ENCODE data around the gene TTLL3. TPM values are rescaled to one million over a fixed set of nuclear protein-coding genes. Genes with fewer than 3 reads are reported as not detected.

The TTLL3 gene
- total and polyA plus RNA-seq, 12 donors = 6.7 to 35.0 (median 13.7) TPM

- H3K27me3 ChIP-seq = no peaks in the 10 kb centered on the region
- ATAC-seq (no peak), DNase-seq (no peak)
- no peaks in the 10 kb centered on the region for H3K9me3 ChIP-seq
- H3K36me3 ChIP-seq = no peaks in the 10 kb centered on the region
- H3K27ac ChIP-seq = no peak overlapping the region
- 75 to 79% methylated on average over 7 of the region's 7 CpGs for WGBS, 2 donors
- no peak overlapping the region for H3K4me3 ChIP-seq
- intact Hi-C loops (cut with DNase I) = no loop called here
- no peak for TF ChIP-seq CTCF (IDR thresholded peaks at IDR 0.05)
- no peaks in the 10 kb centered on the region for H3K4me1 ChIP-seq
These were observed 73.9 kb downstream of the TTLL3 start for GRCh38 chr3:9883706-9884554.

GRCh38 chr3:9884555-9885165 is 74.6 kb downstream of the TTLL3 start:
- H3K36me3 ChIP-seq = no peaks in the 10 kb centered on the region
- intact Hi-C loops (cut with DNase I) = no loop called here
- whole genome bisulfite sequencing, 2 donors = 71 to 73% methylated on average over 11 of the region's 11 CpGs

More at GRCh38 chr3:9884555-9885165, 74.6 kb downstream of the TTLL3 start:
- DNase-seq (no peak), ATAC-seq (peak in 2 of 8 donors; percentile 30 to 44)
- H3K27ac ChIP-seq = no peak overlapping the region
- no peak overlapping the region for H3K4me3 ChIP-seq
- peaks cover 0 to under 1% (median 0%) of the 10 kb centered on the region in 9 donors for H3K4me1 ChIP-seq
- H3K9me3 ChIP-seq = no peaks in the 10 kb centered on the region
- TF ChIP-seq CTCF (IDR thresholded peaks at IDR 0.05) = no peak
- no peaks in the 10 kb centered on the region for H3K27me3 ChIP-seq

Other genes with a start within 250 kb of the TTLL3 start
- gene MTMR14, start 160.8 kb upstream of the TTLL3 start, total RNA-seq = 10 to 100 TPM; 28.9 to 49.6 (median 38.6) TPM
- gene MTMR14, start 160.8 kb upstream of the TTLL3 start, polyA plus RNA-seq = 10 to 100 TPM; 24.2 to 48.4 TPM
- gene CPNE9, start 106.4 kb upstream of the TTLL3 start, total RNA-seq = under 1 TPM in 1 of 10 donors, not detected in 9; 0.46 TPM
- not detected for gene CPNE9, start 106.4 kb upstream of the TTLL3 start, polyA plus RNA-seq
- gene BRPF1, start 78.5 kb upstream of the TTLL3 start, total RNA-seq = 10 to 100 TPM in 4 of 10 donors, 1 to 10 TPM in 6; 7.3 to 15.1 (median 9.1) TPM
- gene BRPF1, start 78.5 kb upstream of the TTLL3 start, polyA plus RNA-seq = 1 to 10 TPM; 7.3 to 8.5 TPM
- 10 to 100 TPM in 3 of 10 donors, 1 to 10 TPM in 7; 5.2 to 10.8 (median 8.0) TPM for gene OGG1, start 60.3 kb upstream of the TTLL3 start, total RNA-seq
- gene OGG1, start 60.3 kb upstream of the TTLL3 start, polyA plus RNA-seq = 10 to 100 TPM; 11.3 to 15.1 TPM
- 10 to 100 TPM in 4 of 10 donors, 1 to 10 TPM in 6; 6.2 to 19.5 (median 8.3) TPM for gene CAMK1, start 40.3 kb upstream of the TTLL3 start, total RNA-seq
- gene CAMK1, start 40.3 kb upstream of the TTLL3 start, polyA plus RNA-seq = 10 to 100 TPM; 18.3 to 27.1 TPM
- gene TADA3, start 17.8 kb upstream of the TTLL3 start, total RNA-seq = 10 to 100 TPM; 38.5 to 59.6 (median 42.9) TPM
- gene TADA3, start 17.8 kb upstream of the TTLL3 start, polyA plus RNA-seq = 10 to 100 TPM; 48.7 to 51.4 TPM
- gene ARPC4, start 17.2 kb upstream of the TTLL3 start, total RNA-seq = 100 to 1,000 TPM in 1 of 10 donors, 10 to 100 TPM in 9; 40.6 to 111 (median 55.0) TPM
- gene ARPC4, start 17.2 kb upstream of the TTLL3 start, polyA plus RNA-seq = 100 to 1,000 TPM in 1 of 2 donors, 10 to 100 TPM in 1; 27.9 to 104 TPM
- 10 to 100 TPM; 26.4 to 42.3 (median 29.4) TPM for gene RPUSD3, start 33.7 kb downstream of the TTLL3 start, total RNA-seq
- 10 to 100 TPM; 43.4 to 45.7 TPM for gene RPUSD3, start 33.7 kb downstream of the TTLL3 start, polyA plus RNA-seq
- 10 to 100 TPM in 2 of 10 donors, 1 to 10 TPM in 5, under 1 TPM in 2, not detected in 1; 0.27 to 18.3 (median 4.4) TPM for gene CIDEC, start 70.0 kb downstream of the TTLL3 start, total RNA-seq
- gene CIDEC, start 70.0 kb downstream of the TTLL3 start, polyA plus RNA-seq = 10 to 100 TPM in 1 of 2 donors, 1 to 10 TPM in 1; 8.0 to 25.3 TPM
- gene JAGN1, start 80.3 kb downstream of the TTLL3 start, total RNA-seq = 10 to 100 TPM; 13.8 to 25.0 (median 18.0) TPM
- gene JAGN1, start 80.3 kb downstream of the TTLL3 start, polyA plus RNA-seq = 10 to 100 TPM; 23.2 to 69.3 TPM
- gene IL17RE, start 92.6 kb downstream of the TTLL3 start, total RNA-seq = 1 to 10 TPM in 4 of 10 donors, under 1 TPM in 6; 0.16 to 2.3 (median 0.92) TPM
- 1 to 10 TPM; 1.3 to 1.6 TPM for gene IL17RE, start 92.6 kb downstream of the TTLL3 start, polyA plus RNA-seq
- gene IL17RC, start 106.8 kb downstream of the TTLL3 start, total RNA-seq = 10 to 100 TPM; 18.6 to 36.2 (median 27.9) TPM
- gene IL17RC, start 106.8 kb downstream of the TTLL3 start, polyA plus RNA-seq = 10 to 100 TPM; 40.7 to 62.3 TPM
- gene CRELD1, start 123.6 kb downstream of the TTLL3 start, total RNA-seq = 10 to 100 TPM; 49.5 to 76.5 (median 65.4) TPM
- 10 to 100 TPM; 58.0 to 92.1 TPM for gene CRELD1, start 123.6 kb downstream of the TTLL3 start, polyA plus RNA-seq
- gene PRRT3, start 142.1 kb downstream of the TTLL3 start, total RNA-seq = 1 to 10 TPM in 6 of 10 donors, under 1 TPM in 4; 0.45 to 2.0 (median 1.4) TPM
- under 1 TPM; 0.54 to 0.95 TPM for gene PRRT3, start 142.1 kb downstream of the TTLL3 start, polyA plus RNA-seq
- 100 to 1,000 TPM in 3 of 10 donors, 10 to 100 TPM in 7; 57.7 to 130 (median 77.0) TPM for gene EMC3, start 176.6 kb downstream of the TTLL3 start, total RNA-seq
- gene EMC3, start 176.6 kb downstream of the TTLL3 start, polyA plus RNA-seq = 100 to 1,000 TPM in 1 of 2 donors, 10 to 100 TPM in 1; 26.3 to 160 TPM
- gene FANCD2, start 216.2 kb downstream of the TTLL3 start, total RNA-seq = 1 to 10 TPM in 7 of 10 donors, under 1 TPM in 3; 0.55 to 3.2 (median 1.1) TPM
- gene FANCD2, start 216.2 kb downstream of the TTLL3 start, polyA plus RNA-seq = 1 to 10 TPM in 1 of 2 donors, under 1 TPM in 1; 0.35 to 1.1 TPM

Data from heart right ventricle (tissue), 16 donors.